Measurements from ENCODE around the gene SERPINB6. TPM values are rescaled to one million over a fixed set of nuclear protein-coding genes. Genes with fewer than 3 reads are reported as not detected.

Gene SERPINB6
- total and polyA plus RNA-seq, 4 donors: 24.0 to 32.4 (median 31.8) TPM

- DNase-seq (ENCODE audit: low spot score): no peak
- Histone ChIP-seq H3K27ac (ENCODE audit: low read depth in 1 of 2, low read length in 2 of 2) (no peak overlapping the region), H3K9me3 (ENCODE audit: control insufficient read depth in 4 of 4, low read length in 3 of 4) (no peaks in the 10 kb centered on the region), H3K27me3 (ENCODE audit: control insufficient read depth in 4 of 4, insufficient read depth in 4 of 4, low read length in 3 of 4) (no peaks in the 10 kb centered on the region), H3K9ac (ENCODE audit: low read depth in 1 of 2, low read length in 2 of 2) (no peak overlapping the region), H3K4me1 (ENCODE audit: control insufficient read depth in 4 of 4, insufficient read depth in 4 of 4, low read length in 3 of 4) (no peaks in the 10 kb centered on the region), H3K4me3 (ENCODE audit: low read depth in 1 of 3, low read length in 3 of 3) (no peak overlapping the region), H3K36me3 (ENCODE audit: control insufficient read depth in 4 of 4, insufficient read depth in 3 of 4, low read depth in 1 of 4, low read length in 3 of 4) (no peaks in the 10 kb centered on the region)
- whole genome bisulfite sequencing: 85% methylated on average over 3 of the region's 3 CpGs
- TF ChIP-seq NR2F2 (IDR thresholded peaks at IDR 0.05) (peak; percentile 64), MAX (IDR thresholded peaks at IDR 0.05) (peak; percentile 18), FOXA1 (IDR thresholded peaks at IDR 0.05) (no peak)
Observed at GRCh38 chr6:2977799-2978590, 6.6 kb upstream of the SERPINB6 start.

GRCh38 chr6:2977290-2977689 is 5.9 kb upstream of the SERPINB6 start:
- Histone ChIP-seq H3K4me3 (ENCODE audit: low read depth in 1 of 3, low read length in 3 of 3) (no peak overlapping the region), H3K4me1 (ENCODE audit: control insufficient read depth in 4 of 4, insufficient read depth in 4 of 4, low read length in 3 of 4) (no peaks in the 10 kb centered on the region), H3K36me3 (ENCODE audit: control insufficient read depth in 4 of 4, insufficient read depth in 3 of 4, low read depth in 1 of 4, low read length in 3 of 4) (no peaks in the 10 kb centered on the region), H3K9me3 (ENCODE audit: control insufficient read depth in 4 of 4, low read length in 3 of 4) (no peaks in the 10 kb centered on the region), H3K27me3 (ENCODE audit: control insufficient read depth in 4 of 4, insufficient read depth in 4 of 4, low read length in 3 of 4) (no peaks in the 10 kb centered on the region), H3K27ac (ENCODE audit: low read depth in 1 of 2, low read length in 2 of 2) (no peak overlapping the region), H3K9ac (ENCODE audit: low read depth in 1 of 2, low read length in 2 of 2) (no peak overlapping the region)
- TF ChIP-seq ZBTB33 (IDR thresholded peaks at IDR 0.05) (no peak), NR2F2 (IDR thresholded peaks at IDR 0.05) (no peak), GABPA (IDR thresholded peaks at IDR 0.05 in 1 of 2, conservative IDR thresholded peaks at IDR 0.05 in 1 of 2) (no peak), RXRA (IDR thresholded peaks at IDR 0.05) (no peak), YY1 (IDR thresholded peaks at IDR 0.05) (no peak), EGR1 (IDR thresholded peaks at IDR 0.05; ENCODE audit: low read depth in 2 of 2) (no peak), RAD21 (IDR thresholded peaks at IDR 0.05) (no peak), HNF4G (IDR thresholded peaks at IDR 0.05) (no peak), ATF3 (IDR thresholded peaks at IDR 0.05) (no peak), REST (IDR thresholded peaks at IDR 0.05) (no peak), SP1 (IDR thresholded peaks at IDR 0.05) (no peak), TAF1 (conservative IDR thresholded peaks at IDR 0.05) (no peak), JUND (IDR thresholded peaks at IDR 0.05) (no peak), MAX (IDR thresholded peaks at IDR 0.05) (no peak), CTCF (IDR thresholded peaks at IDR 0.05; ENCODE audit: low read depth, low read length, missing input control) (no peak), HNF4A (conservative IDR thresholded peaks at IDR 0.05) (no peak), FOXA1 (IDR thresholded peaks at IDR 0.05) (no peak)
- 78% methylated on average over 5 of the region's 5 CpGs for WGBS
- DNase-seq (ENCODE audit: low spot score): no peak
